Trophoblast cell (in vitro differentiated cells and primary cell): Measurements from ENCODE around the gene AGAP1.

Experiments used
- DNase-seq, 2 donors: peaks; one replicate each; pipeline ENCODE4 v3.0.0-alpha.2; 2016
- H2AFZ ChIP-seq: 2 replicates; pipeline ENCODE4 v1.6.1; 2013; ENCODE audit warnings: low read length, moderate library complexity, mild to moderate bottlenecking; ENCODE audit not compliant: insufficient read depth, poor library complexity
- H2AK5ac ChIP-seq: 2 replicates; pipeline ENCODE4 v1.6.1; 2013; ENCODE audit warnings: mild to moderate bottlenecking, low read length
- H2BK120ac ChIP-seq: 2 replicates; pipeline ENCODE4 v1.6.1; 2013; ENCODE audit warnings: low read length, mild to moderate bottlenecking, moderate library complexity; ENCODE audit not compliant: insufficient read depth, poor library complexity
- H2BK12ac ChIP-seq: 2 replicates; pipeline ENCODE4 v1.6.1; 2013; ENCODE audit warnings: mild to moderate bottlenecking, low read length, moderate library complexity
- H2BK5ac ChIP-seq: 2 replicates; pipeline ENCODE4 v1.6.1; 2013; ENCODE audit warnings: low read length, low read depth, moderate library complexity, mild to moderate bottlenecking; ENCODE audit not compliant: poor library complexity
- H3K14ac ChIP-seq: 2 replicates; pipeline ENCODE4 v1.6.1; 2013; ENCODE audit warnings: mild to moderate bottlenecking, low read length
- H3K18ac ChIP-seq: 2 replicates; pipeline ENCODE4 v1.6.1; 2013; ENCODE audit warnings: mild to moderate bottlenecking, low read length
- H3K23ac ChIP-seq: 2 replicates; pipeline ENCODE4 v1.6.1; 2013; ENCODE audit warnings: low read length
- H3K27ac ChIP-seq: 2 replicates; pipeline ENCODE4 v1.5.1; 2013; ENCODE audit warnings: low read depth, mild to moderate bottlenecking, inconsistent platforms, low read length, moderate library complexity
- H3K27me3 ChIP-seq: 2 replicates; pipeline ENCODE4 v1.6.1; 2013; ENCODE audit warnings: inconsistent platforms, mild to moderate bottlenecking, low read length, moderate library complexity; ENCODE audit not compliant: insufficient read depth
- H3K36me3 ChIP-seq, 2 experiments: 1 replicate in 1 of 2; 2 replicates in 1 of 2; pipeline ENCODE4 v1.6.1; 2013; ENCODE audit warnings: low read length in 2 of 2, mild to moderate bottlenecking in 2 of 2, moderate library complexity in 1 of 2; ENCODE audit not compliant: insufficient read depth in 2 of 2, control insufficient read depth in 1 of 2
- H3K4ac ChIP-seq: 2 replicates; pipeline ENCODE4 v1.6.1; 2013; ENCODE audit warnings: low read depth, mild to moderate bottlenecking, low read length, moderate library complexity
- H3K4me1 ChIP-seq, 2 experiments: 1 replicate in 1 of 2; 2 replicates in 1 of 2; pipeline ENCODE4 v1.6.1; 2013; ENCODE audit warnings: low read length in 2 of 2, mild to moderate bottlenecking in 2 of 2, moderate library complexity in 1 of 2; ENCODE audit not compliant: insufficient read depth in 2 of 2, control insufficient read depth in 1 of 2
- H3K4me2 ChIP-seq: 2 replicates; pipeline ENCODE4 v1.6.1; 2013; ENCODE audit warnings: inconsistent platforms, mild to moderate bottlenecking, low read length, moderate library complexity
- H3K4me3 ChIP-seq: 2 replicates; pipeline ENCODE4 v1.5.1; 2013; ENCODE audit warnings: mild to moderate bottlenecking, low read depth, low read length, inconsistent platforms
- H3K79me1 ChIP-seq: one replicate; pipeline ENCODE4 v1.6.1; 2013; ENCODE audit warnings: low read length
- H3K79me2 ChIP-seq: 2 replicates; pipeline ENCODE4 v1.6.1; 2013; ENCODE audit warnings: low read length, mild to moderate bottlenecking; ENCODE audit not compliant: control insufficient read depth, insufficient read depth, poor library complexity
- H3K9ac ChIP-seq: 2 replicates; pipeline ENCODE4 v1.6.1; 2013; ENCODE audit warnings: mild to moderate bottlenecking, low read length
- H3K9me3 ChIP-seq: 2 replicates; pipeline ENCODE4 v1.6.1; 2013; ENCODE audit warnings: low read depth, mild to moderate bottlenecking, control low read depth, inconsistent platforms, low read length; ENCODE audit not compliant: insufficient read depth
- H4K12ac ChIP-seq: 2 replicates; pipeline ENCODE4 v1.6.1; 2013; ENCODE audit warnings: low read depth, mild to moderate bottlenecking, low read length, moderate library complexity
- H4K8ac ChIP-seq: 2 replicates; pipeline ENCODE4 v1.6.1; 2013; ENCODE audit warnings: low read depth, mild to moderate bottlenecking, low read length, moderate library complexity
- H4K91ac ChIP-seq: one replicate; pipeline ENCODE4 v1.6.1; 2013; ENCODE audit warnings: low read depth, mild to moderate bottlenecking, low read length, moderate library complexity
- WGBS: extraction: QIAGEN DNeasy Blood & Tissue Kit; methylation state at CpG from one replicate; pipeline ENCODE4 v1.1.7; 2013; ENCODE audit warnings: missing lambda C conversion rate; ENCODE audit not compliant: insufficient read length, insufficient coverage; ENCODE audit errors: extremely low coverage; 5-methylcytosine and 5-hydroxymethylcytosine counted together

The AGAP1 gene

DNA sequence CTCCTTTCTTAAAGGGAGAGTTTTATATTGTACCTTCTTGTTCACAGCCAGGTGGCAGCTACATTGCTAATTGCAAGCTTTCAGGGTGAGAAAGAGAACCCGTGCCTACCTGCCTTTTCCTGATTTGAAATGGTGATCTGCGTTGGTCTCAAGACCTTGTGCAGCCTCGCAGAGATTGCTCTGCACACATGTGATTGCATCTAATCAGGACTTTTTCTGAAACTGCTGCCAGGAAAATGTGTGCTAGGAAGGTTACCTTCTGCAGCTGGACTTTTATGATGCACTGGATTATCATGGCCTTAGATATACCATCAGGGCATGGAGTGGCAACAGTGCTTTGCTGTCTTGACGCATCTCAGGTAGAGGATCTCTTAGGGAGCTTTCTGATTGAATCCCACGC lies 45.1 kb downstream of the AGAP1 start:
- H3K23ac ChIP-seq, result no peak overlapping the region
- no peak overlapping the region for H2BK12ac ChIP-seq
- H2AK5ac ChIP-seq, result no peak overlapping the region
- no peaks in the 10 kb centered on the region for H3K9me3 ChIP-seq
- no peak overlapping the region for H3K4ac ChIP-seq
- no peaks in the 10 kb centered on the region for H3K36me3 ChIP-seq
- no peak overlapping the region for H3K4me3 ChIP-seq
- no peak overlapping the region for H4K12ac ChIP-seq
- H3K79me2 ChIP-seq, result peaks cover 2% of the 10 kb centered on the region
- no peak for DNase-seq
- no peak overlapping the region for H3K9ac ChIP-seq
- no peak overlapping the region for H3K14ac ChIP-seq
- no peak overlapping the region for H4K8ac ChIP-seq
- H3K4me1 ChIP-seq, result peaks cover 15 to 16% of the 10 kb centered on the region in 2 experiments
- H2AFZ ChIP-seq, result no peak overlapping the region
- no peak overlapping the region for H3K27ac ChIP-seq
- no peak overlapping the region for H3K18ac ChIP-seq
- no peak overlapping the region for H2BK5ac ChIP-seq
- no CpG with 5 or more reads among the region's 5 CpGs for WGBS
- no peaks in the 10 kb centered on the region for H3K27me3 ChIP-seq
- no peak overlapping the region for H3K4me2 ChIP-seq
- no peaks in the 10 kb centered on the region for H3K79me1 ChIP-seq
- no peak overlapping the region for H2BK120ac ChIP-seq
- no peak overlapping the region for H4K91ac ChIP-seq

DNA sequence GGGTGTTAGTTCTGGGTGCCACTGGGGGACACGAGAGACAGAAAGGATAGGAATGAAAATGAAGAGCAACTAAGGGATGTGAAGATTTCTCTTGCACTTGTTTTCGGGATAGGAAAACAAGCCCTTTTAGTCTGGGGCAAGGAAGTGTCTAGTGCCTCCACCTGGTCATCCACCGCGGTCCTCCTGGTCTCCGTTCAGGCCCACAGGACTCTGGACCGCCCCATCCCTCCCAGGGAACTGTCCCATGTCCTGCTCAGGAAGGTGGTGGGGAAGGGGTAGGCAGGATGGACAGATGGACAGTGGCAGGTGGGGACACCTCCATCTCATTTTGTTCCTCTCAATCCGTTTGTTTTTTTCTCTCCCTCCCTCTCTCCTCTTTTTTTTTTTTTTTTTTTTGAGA lies 45.9 kb downstream of the AGAP1 start:
- Histone ChIP-seq H3K36me3 (no peaks in the 10 kb centered on the region), H4K8ac (no peak overlapping the region), H2BK120ac (no peak overlapping the region), H3K79me1 (no peaks in the 10 kb centered on the region), H3K23ac (no peak overlapping the region), H4K12ac (no peak overlapping the region), H2AK5ac (no peak overlapping the region), H3K4ac (peak overlapping the region; percentile 29), H3K79me2 (peaks cover 2% of the 10 kb centered on the region), H2AFZ (no peak overlapping the region), H4K91ac (no peak overlapping the region), H2BK5ac (no peak overlapping the region), H3K27ac (no peak overlapping the region), H3K14ac (no peak overlapping the region), H3K27me3 (no peaks in the 10 kb centered on the region), H2BK12ac (no peak overlapping the region), H3K4me2 (no peak overlapping the region), H3K4me3 (no peak overlapping the region), H3K9me3 (no peaks in the 10 kb centered on the region), H3K18ac (no peak overlapping the region), H3K4me1 (peaks cover 21 to 22% of the 10 kb centered on the region in 2 experiments), H3K9ac (no peak overlapping the region)
- no CpG with 5 or more reads among the region's 7 CpGs for WGBS
- DNase-seq, result no peak

DNA sequence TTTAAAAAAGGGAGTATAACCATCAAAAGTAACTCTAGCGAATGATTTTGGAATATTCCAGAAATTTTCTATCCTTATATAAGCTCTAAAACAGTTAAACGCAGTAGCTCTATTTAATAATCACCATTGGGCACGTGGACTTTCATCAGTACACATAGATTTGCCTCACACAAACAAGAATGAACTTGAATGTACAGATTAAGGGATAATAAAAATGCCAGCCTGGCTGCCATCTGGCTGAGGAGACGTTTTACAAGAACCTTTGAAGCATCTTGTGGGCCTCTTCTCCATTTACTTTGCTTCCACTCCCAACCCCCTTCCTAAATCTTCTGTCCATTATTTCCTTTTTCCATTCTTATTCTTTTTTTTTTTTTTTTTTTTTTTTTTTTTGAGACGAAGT lies 47.2 kb downstream of the AGAP1 start:
- Histone ChIP-seq H2AFZ (no peak overlapping the region), H3K4me3 (no peak overlapping the region), H3K18ac (no peak overlapping the region), H3K14ac (no peak overlapping the region), H2BK12ac (no peak overlapping the region), H3K4ac (no peak overlapping the region), H3K27me3 (no peaks in the 10 kb centered on the region), H4K91ac (no peak overlapping the region), H2AK5ac (no peak overlapping the region), H3K9ac (no peak overlapping the region), H3K79me1 (no peaks in the 10 kb centered on the region), H3K27ac (no peak overlapping the region), H3K79me2 (peaks cover 2% of the 10 kb centered on the region), H3K9me3 (no peaks in the 10 kb centered on the region), H4K12ac (no peak overlapping the region), H3K23ac (no peak overlapping the region), H4K8ac (no peak overlapping the region), H2BK5ac (no peak overlapping the region), H3K36me3 (no peaks in the 10 kb centered on the region), H3K4me2 (no peak overlapping the region), H3K4me1 (peaks cover 30 to 32% of the 10 kb centered on the region in 2 experiments), H2BK120ac (no peak overlapping the region)
- whole genome bisulfite sequencing, result no CpG with 5 or more reads among the region's 5 CpGs
- no peak for DNase-seq

GRCh38 chr2:235541838-235542549 lies 48.2 kb downstream of the AGAP1 start:
- Histone ChIP-seq H2BK12ac (no peak overlapping the region), H3K18ac (no peak overlapping the region), H3K23ac (no peak overlapping the region), H2AK5ac (no peak overlapping the region), H2BK5ac (no peak overlapping the region), H3K9ac (no peak overlapping the region), H3K4ac (no peak overlapping the region), H3K79me2 (peaks cover 2% of the 10 kb centered on the region), H2AFZ (no peak overlapping the region), H4K91ac (no peak overlapping the region), H4K12ac (no peak overlapping the region), H4K8ac (no peak overlapping the region), H3K4me3 (no peak overlapping the region), H3K4me1 (peaks cover 30 to 34% of the 10 kb centered on the region in 2 experiments), H3K79me1 (no peaks in the 10 kb centered on the region), H3K27me3 (no peaks in the 10 kb centered on the region), H3K4me2 (no peak overlapping the region), H3K27ac (no peak overlapping the region), H3K14ac (no peak overlapping the region), H2BK120ac (no peak overlapping the region), H3K9me3 (no peaks in the 10 kb centered on the region), H3K36me3 (no peaks in the 10 kb centered on the region)
- DNase-seq, result no peak
- no CpG with 5 or more reads among the region's 11 CpGs for WGBS
